Stimulated activated CD4-positive, alpha-beta T cell treated with anti-CD3 and anti-CD28 coated beads, Interleukin-15, amount 100 ng/mL, for 24 hours (primary cell): ENCODE results near the gene SUGCT.
"Not testable (repeated sequence)": the region's sequence is repeated elsewhere in the genome, so short reads cannot be mapped to it uniquely, and the experiment has no call there.

Experiments
- DNase-seq: peaks from one replicate; pipeline ENCODE4 v3.0.0-alpha.2; 2020

SUGCT gene

DNA sequence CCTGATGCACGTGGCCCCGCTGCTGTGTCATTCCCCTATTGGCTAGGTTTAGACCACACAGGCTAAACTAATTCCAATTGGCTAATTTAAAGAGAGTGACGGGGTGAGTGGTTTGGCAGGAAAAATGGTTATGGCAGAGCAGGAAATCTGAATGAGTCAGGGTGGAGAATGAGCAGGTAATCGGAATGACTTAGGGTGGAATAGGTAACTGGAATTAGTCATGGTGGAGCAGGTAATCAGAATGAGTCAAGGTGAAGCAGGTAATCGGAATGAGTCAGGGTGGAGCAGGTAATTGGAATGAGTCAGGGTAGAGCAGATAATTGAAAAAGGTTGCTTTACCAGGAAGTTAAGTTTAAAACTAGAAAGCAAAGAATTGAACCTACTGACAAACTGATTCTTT is 7.1 kb downstream of the SUGCT start:
- DNase-seq: not testable (repeated sequence)

DNA sequence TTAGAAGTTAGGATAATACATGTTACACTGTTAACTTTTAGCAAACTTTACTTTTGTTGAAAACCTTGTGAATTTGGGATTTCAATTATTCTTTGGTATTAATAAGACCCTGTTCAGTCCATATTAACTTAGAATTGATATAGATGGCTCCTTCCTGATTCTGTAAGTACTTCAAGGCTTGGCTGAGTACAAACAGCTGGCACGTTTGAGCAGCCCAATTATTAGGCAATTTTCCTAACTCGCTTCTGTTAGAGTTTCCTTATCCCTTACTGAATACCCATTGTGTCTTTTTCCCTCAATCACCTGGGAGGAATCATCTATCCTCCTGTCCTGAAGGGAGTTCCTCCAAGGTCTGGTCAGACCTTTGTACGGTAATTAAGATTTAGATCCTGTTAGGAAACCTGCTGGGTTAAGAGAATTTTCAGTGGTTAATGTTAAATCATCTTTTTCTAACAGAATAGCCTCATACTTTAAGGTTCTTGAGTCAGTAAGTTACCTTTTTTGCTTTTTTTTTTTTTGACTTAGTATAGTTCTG is 10.9 kb downstream of the SUGCT start:
- DNase-seq: not testable (repeated sequence)

DNA sequence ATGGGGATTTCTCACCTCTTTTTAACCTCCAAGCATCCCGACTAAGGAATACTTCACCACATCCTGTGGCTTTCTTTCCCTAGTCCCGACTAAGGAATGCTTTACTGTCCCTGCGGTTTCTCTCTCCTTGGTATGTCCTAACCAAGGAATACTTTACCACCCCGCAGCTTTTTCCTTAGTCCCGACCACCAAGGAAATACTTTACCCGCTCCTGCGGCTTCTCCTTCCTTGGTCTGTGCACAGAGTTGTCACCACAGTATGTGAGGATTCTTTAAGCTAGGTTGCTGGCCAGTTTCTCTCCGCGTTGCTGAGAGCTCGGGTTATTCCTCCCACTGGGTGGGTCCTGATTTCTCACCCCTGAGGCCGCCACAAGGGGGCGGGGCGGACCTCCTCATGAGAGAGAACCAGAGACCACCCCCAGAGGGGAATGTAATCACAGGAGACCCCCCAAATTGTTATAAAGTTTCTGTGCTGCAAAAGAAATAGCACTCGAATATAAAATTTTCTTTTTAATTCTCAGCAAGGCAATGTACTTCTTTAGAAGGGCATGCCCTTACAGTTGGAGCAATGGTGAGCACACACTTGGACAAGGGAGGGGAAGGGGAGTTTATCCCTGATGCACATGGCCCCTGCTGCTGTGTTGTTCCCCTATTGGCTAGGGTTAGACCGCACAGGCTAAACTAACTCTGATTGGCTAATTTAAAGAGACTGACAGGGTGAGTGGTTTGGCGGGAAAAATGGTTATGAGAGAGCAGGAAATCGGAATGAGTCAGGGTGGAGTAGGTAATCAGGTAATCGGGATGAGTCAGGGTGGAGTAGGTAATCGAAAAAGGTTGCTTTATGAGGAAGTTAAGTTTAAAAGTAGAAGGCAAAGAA is 12.8 kb downstream of the SUGCT start:
- DNase-seq: no peak

DNA sequence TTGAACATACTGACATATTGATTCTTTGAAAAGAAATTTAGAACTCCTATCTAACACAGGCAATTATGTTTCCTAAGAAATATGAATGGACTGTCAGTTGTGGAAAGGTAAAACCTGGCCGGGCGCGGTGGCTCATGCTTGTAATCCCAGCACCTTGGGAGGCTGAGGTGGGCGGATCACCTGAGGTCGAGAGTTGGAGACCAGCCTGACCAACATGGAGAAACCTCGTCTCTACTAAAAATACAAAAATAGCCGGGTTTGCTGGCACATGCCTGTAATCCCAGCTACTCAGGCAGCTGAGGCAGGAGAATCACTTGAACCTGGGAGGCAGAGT is 13.4 kb downstream of the SUGCT start:
- DNase-seq: not testable (repeated sequence)

DNA sequence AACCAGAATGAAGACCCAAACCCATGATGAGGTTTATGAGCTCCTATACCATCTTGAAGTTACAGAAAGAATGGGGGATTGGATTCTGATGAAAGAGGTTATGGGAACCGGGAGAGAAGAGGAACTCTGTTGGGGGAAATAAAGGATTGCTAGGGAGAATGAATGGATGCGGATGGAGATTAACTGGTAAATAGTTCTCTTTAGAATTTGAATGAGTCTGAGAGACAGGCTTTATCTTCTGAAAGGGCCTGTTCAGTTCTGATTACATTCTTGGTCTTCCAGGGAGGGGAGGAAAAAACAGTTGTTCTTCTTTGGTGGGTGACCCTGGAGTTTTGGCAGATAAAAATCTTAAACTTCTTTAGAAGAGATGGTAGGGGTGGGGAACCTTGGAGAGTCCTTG is 13.9 kb downstream of the SUGCT start:
- no peak for DNase-seq

DNA sequence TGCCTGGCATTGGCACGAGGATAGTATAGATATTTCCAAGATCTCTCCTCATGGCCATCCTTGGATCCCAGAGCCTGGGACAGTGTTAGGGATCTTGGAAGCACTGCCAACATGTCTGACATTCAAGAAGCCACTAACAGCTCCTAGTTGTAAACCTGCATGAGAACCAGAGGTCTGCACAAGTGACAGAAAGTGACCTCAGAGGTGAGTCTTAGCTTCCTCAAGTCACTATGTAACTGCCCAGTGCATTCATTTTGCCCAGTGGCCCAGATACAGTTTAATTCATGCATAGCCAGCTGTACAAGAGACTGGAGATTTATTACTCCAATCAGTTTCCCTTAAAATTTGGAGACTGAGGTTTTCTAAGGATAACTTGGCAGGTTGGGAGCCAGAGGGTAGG is 16.7 kb downstream of the SUGCT start:
- DNase-seq: no peak

DNA sequence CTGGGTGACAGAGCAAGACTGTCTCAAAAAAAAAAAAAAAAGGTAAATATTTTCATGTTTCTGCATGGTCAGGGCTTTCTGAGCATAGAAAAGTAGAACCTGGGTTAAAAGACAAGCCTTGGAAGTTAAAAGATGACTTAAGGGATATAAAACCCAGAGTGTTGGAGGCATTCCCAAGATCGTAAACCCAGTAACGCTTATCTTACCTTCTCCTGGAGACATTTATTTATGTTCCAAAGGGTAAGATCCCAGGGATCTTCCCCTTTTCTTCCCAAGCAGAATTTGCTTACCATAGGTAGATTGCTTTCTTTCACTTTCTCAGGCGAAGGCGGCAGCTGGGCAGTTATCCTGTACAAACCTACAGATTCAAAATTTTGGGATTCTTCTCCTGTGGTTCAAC is 22.2 kb downstream of the SUGCT start:
- no peak for DNase-seq

DNA sequence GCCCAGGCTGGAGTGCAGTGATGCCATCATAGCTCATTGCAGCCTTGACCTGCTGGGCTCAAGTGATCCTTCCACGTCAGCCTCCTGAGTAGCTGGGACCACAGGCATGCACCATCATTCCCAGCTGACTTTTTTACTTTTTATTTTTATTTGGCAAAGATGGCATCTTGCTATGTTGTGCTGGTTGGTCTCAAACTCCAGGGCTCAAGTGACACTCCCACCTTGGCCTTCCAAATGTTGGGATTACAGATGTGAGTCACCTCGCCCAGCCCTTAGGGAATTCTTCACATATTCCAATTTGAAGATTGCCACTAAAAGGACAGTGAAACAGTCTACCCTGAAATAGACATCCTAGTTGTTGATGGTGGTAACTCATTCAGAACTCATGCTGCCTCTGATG is 27.7 kb downstream of the SUGCT start:
- no peak for DNase-seq

DNA sequence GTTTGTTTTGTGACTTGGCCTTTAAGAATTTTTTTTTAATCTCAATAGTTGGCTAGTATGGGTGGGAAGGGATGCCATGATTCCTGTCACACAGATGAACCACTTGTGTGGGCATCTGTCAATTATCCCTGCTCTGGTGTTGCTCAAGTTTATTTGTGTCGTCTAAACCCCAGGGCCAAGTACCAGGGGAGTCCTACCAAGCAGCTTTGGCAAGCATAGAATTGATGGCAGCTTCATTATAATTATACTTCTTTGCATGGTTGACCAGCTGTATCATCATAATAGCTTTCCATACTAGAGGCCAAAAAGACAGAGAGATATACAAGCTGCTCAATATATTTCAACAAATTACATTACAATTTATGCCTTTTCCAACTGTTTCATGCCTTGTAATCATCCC is 30.4 kb downstream of the SUGCT start:
- no peak for DNase-seq

DNA sequence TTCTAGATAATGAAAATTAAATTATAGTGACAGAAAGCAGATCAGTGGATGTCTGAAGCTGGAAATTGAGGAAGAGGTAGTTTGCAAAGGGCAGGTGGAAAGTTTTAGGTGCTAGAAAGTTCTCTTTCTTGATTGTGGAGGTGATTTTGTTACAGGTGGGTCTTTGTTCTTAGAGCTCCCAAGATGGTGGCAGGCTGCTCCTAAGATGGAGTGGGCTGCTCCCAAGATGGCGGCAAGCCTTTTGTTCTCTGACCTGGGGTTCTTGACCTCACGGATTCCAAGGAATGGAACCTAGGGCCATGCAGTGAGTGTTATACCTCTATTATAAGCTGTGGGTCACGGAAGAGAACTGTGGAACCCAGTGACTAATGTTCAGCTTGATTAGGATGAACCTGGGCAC is 32.5 kb downstream of the SUGCT start:
- no peak for DNase-seq

DNA sequence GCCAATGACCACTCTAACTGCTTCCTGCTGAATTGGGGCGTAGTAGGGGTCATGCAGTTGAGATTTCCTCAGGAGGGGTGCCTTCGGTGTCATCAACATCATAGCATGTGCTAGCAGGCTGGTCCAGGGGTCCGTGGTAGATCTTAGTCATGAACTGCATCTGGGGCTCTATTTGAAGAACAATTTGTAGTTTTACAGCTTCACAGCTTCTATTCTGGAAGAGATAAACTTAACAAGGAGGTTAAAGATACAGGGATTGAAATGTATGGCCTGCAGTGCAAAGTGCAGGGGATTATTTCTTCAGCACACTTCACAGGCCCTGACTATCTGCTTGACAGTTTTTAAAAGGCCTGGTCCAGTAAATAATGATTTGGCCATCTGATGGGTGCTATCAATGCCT is 33.5 kb downstream of the SUGCT start:
- not testable (repeated sequence) for DNase-seq

DNA sequence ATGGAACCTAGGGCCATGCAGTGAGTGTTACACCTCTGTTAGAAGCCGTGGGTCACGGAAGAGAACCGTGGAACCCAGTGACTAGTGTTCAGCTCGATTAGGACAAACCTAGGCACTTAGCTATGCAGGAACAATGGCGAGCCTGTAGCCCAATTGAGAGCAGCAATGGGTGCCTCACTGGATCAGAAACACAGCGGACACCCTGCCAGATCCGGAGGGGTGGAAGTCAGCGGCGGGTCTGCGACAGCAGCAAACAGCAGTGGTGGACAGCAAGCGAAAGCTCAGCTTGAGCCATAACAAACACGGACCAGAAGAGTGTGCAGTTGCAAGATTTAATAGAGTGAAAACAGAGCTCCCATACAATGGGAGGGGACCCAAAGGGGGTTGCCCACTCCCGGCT is 38.3 kb downstream of the SUGCT start:
- not testable (repeated sequence) for DNase-seq

DNA sequence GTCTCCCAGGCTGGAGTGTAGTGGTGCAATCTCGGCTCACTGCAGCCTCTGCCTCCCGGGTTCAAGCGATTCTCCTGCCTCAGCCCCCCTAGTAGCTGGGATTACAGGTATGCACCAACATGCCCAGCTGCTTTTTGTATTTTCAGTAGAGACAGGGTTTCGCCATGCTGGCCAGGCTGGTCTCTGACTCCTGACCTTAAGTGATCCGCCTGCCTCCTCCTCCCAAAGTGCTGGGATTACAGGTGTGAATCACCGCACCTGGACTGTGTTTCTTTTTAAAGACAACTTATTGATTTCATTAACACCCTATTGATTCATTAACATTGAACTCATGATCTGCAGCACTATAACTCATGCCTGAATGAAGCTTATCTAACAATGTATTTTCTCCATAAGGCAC is 40.5 kb downstream of the SUGCT start:
- not testable (repeated sequence) for DNase-seq

DNA sequence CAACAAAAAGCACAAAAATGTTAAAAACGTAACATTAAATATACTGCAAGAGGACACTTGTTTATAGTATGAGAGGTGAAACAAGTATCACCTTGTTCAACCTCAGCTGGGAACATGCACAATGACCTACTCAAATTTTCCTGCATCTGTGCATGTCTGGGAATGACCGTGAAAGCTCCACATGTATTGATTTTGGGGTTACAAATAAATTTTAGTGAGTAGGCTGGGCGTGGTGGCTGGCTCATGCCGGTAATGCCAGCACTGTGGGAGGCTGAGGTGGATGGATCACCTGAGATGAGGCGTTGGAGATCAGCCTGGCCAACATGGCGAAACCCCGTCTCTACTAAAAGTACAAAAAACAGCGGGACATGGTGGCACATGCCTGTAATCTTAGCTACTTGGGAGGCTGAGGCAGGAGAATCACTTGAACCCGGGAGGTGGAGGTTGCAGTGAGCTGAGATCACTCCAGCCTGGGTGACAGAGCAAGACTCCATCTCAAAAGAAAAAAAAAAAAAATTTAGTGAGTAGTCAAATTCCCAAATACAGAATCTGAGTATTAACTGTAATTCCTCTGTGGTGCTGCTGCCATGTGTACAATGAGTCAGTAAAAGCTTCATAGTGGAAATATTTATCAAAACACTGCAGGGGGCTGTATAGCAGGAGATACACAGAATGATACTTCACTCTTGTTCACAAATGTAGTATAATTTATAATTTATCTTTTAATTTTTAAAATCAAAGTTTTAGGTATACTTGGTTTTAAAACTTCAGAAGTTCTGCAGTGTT is 41.1 kb downstream of the SUGCT start:
- DNase-seq: no peak

DNA sequence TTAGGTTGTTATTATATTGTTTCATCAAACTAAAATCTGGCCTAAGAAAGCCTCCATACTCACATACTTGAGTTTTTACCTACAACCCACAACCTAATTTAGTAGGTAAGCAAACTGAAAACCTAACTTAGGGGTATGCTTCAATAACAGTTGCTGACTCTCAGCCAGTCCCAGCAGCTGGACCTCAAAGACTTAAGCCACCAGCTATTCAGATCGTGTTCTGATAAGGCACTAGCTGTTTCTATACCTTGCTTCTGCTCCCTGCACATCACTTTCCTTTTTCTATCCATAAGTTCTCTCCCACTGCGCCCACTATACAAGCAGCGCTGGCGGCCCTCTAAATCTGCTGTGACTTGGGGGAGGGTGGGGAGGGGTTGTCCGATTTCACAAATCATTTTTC is 42.3 kb downstream of the SUGCT start:
- DNase-seq: no peak

DNA sequence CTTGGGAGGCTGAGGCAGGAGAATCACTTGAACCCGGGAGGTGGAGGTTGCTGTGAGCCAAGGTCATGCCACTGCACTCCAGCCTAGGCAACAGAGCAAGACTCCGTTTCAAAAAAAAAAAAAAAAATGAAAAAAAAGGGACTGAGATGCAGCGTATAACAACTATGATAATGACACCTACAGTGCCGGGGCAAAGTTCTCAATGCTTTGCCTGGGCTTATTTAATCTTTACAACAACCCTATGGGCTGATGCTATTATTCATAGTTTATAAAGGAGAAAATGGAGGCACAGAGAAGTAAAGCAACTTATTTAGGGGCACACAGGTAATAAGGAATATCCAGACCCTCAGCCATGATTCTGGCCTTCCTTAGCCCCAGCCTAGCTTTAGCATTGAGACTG is 47.6 kb downstream of the SUGCT start:
- DNase-seq: no peak

DNA sequence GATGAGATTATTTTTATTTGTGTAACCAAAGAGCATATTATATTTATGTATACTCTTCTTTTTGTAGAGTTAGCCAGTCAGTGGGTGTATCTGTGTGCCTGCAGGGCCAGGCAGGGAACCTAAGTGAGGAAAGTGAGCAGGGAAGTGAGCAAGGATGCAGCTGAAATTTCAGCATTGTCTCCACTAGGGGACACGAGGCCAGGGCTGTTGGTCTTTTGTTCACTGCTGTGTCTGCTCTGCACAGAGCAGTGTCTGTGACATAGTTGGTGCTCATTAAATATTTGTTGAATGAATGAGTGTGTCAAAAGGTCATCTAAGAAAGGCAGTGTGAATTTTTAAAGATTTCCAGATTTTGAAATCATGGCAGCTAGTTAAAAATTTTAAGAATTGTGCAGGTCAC is 51.8 kb downstream of the SUGCT start:
- no peak for DNase-seq

DNA sequence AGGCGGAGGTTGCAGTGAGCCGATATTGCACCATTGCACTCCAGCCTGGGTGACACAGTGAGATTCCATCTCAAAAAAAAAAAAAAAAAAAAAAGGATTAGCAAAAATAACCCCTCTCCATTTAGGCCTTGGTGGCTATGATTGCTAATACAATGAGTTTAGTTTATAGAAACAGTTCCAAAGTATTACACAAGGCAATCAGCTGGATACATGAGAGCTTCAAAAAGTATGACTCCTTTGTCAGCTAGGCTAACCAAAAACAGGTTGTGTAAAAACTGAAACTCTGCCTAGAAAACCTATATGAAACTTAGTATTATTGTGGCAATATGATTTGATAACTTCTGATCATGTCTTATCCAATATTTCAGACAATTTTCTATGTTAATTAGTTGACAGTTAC is 57.2 kb downstream of the SUGCT start:
- DNase-seq: no peak

DNA sequence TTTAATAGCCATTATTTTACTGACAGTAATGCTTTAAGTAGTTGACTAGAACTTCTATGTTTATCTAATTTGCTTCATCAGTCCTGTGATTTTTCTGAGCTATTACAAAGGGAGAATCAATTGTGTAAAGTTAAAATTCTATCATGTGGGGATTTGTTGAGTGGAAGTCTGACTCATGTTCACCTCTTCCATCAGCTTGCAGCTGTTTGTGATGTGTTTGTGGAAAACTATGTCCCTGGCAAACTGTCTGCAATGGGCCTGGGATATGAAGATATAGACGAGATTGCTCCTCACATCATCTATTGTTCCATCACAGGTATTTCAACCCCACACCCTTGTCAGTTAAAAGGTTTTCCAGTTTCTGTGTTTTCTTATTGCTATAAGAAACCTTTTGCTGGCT is 59.9 kb downstream of the SUGCT start:
- no peak for DNase-seq

DNA sequence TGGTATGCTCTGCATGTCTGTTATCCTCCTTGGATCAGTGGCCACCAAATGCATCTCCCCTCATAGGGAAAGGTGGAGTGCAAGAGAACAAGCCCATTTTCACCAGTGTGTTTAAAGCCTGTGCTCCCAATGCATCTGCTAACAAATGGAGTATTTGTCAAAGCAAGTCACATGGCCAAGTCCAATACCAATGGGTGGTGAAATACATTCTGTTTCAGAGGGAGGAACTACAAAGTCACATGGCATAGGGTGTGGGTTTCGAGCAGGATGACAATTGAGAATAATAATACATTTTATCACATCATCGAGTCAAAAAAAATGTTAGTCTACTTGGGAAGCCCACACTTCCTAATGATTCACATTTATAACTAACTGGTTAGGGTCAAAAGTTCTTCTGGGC is 62.7 kb downstream of the SUGCT start:
- DNase-seq: no peak

DNA sequence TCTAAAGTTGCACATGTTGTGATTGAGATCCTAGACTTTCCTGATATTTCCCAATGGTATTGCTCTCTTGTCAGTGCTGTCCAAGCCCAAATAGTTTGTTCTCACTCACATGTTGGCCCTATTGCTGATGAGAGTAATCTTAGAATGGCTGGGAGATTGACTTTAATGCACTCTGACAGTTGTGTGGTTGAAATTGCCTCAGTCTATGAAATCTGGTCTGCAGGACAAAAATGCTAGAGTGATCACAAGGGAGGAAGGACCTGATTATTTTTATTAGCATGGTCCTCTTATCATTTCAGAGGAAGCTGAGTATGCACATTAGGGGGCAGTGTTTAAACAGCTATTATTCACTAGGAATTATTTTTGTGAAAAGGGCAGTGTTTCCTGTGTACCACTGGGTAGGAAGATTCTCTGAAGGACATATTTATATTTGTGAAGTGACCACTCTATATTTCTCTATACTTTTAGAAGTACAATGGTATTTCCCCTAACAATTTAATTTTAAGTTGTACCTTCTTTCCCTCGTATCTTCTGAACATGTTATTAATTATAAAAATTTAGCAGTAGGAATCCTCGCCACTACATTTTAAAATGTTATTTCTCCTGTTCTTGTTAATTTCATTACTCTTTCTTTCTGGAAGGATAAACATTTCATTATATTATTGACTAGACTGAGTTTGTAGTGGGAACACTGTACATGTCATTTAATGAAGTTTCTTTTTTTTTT is 64.4 kb downstream of the SUGCT start:
- no peak for DNase-seq

DNA sequence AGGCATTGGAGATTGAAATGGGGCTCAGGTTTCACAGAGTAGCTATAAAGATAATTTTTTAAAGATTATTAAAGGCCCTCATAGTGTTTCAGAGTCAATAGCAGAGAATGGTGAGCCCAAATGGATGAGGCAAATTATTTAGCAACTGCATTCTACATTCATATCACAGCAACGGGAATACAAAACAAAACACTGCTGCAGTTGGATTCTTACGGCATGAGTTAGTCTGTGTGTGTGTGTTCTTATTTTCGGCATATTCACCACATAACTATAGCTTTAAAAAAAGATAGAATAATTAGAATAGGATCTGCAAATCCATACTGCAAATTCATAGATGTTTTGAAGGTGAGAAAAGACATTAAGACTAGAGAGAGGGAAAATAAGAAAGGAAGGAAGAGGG is 66.0 kb downstream of the SUGCT start:
- no peak for DNase-seq

DNA sequence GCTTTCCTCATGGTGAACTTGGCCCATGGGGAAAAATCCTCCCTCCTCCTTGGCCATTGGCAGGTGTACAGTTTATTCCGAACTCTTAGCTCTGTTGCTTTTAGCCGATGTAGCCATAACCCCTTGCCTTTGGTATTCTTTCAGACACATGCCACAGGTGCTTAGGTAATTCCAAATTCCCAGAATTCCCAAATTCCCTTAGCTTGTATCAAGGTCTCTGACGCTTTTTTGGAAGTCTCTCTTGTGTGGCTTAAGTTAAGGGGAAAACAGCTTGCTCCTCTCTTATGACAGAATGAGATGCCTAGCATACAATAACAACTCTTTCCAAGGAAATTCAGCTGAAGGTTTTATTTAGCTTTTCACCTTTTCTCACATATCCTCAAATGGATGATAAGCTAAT is 68.0 kb downstream of the SUGCT start:
- no peak for DNase-seq

DNA sequence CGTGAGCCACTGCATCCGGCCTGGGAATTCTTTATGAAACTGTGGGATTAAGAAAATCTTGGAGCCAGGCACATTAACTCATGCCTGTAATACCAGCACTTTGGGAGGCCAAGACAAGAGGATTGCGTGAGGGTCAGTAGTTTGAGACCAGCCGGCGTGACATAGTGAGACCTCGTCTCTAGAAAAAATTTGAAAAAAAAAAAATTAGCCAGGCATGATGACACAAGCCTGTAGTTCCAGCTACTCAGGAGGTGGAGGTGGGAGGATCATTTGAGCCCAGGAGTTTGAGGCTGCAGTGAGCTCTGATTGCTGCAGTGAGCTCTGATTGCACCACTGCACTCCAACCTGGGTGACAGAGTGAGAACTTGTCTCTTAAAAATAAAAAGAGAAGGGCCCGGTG is 69.8 kb downstream of the SUGCT start:
- no peak for DNase-seq
